ENCODE measurements around the gene GOLGA8T.
"Not testable (repeated sequence)": the region's sequence is repeated elsewhere in the genome, so short reads cannot be mapped to it uniquely, and the experiment has no call there.

GOLGA8T gene
- total RNA-seq = 0 to 0.30 (median 0) reads per million in 9 experiments

GRCh38 chr15:30134751-30135150, at the start of gene GOLGA8T:
Gene GOLGA8T, plus strand, starts transcription at chr15:30135051. Its CDS starts 98 bp downstream, at chr15:30135149.
- not testable (repeated sequence) for H3K36me3 Mint-ChIP-seq (ENCODE audit: insufficient read depth); H3K9me3 Mint-ChIP-seq; H3K4me3 Mint-ChIP-seq

GRCh38 chr15:30097827-30098226, 37.0 kb upstream of the GOLGA8T start:
- not testable (repeated sequence) for H3K4me1 Mint-ChIP-seq (ENCODE audit: low read depth in 2 of 2)

More at GRCh38 chr15:30134751-30135150, at the start of gene GOLGA8T:
- not testable (repeated sequence) for ATAC-seq (replicated peaks); H3K27me3 Mint-ChIP-seq; H3K27ac Mint-ChIP-seq; DNase-seq; H3K4me1 Mint-ChIP-seq (ENCODE audit: low read depth in 2 of 2)

GRCh38 chr15:30102890-30103289, 32.0 kb upstream of the GOLGA8T start:
- DNase-seq; H3K27me3 Mint-ChIP-seq; H3K27ac Mint-ChIP-seq; H3K4me1 Mint-ChIP-seq (ENCODE audit: low read depth in 2 of 2); H3K4me3 Mint-ChIP-seq; H3K36me3 Mint-ChIP-seq (ENCODE audit: insufficient read depth); ATAC-seq (replicated peaks); H3K9me3 Mint-ChIP-seq: not testable (repeated sequence)

More at GRCh38 chr15:30097827-30098226, 37.0 kb upstream of the GOLGA8T start:
- not testable (repeated sequence) for H3K4me3 Mint-ChIP-seq; H3K36me3 Mint-ChIP-seq (ENCODE audit: insufficient read depth); H3K9me3 Mint-ChIP-seq; H3K27ac Mint-ChIP-seq; H3K27me3 Mint-ChIP-seq; DNase-seq
- ATAC-seq (replicated peaks) = peak; percentile 73

GRCh38 chr15:30103941-30104507, 30.8 kb upstream of the GOLGA8T start:
- not testable (repeated sequence) for DNase-seq; H3K36me3 Mint-ChIP-seq (ENCODE audit: insufficient read depth); H3K27me3 Mint-ChIP-seq; H3K4me3 Mint-ChIP-seq; H3K9me3 Mint-ChIP-seq; H3K27ac Mint-ChIP-seq; H3K4me1 Mint-ChIP-seq (ENCODE audit: low read depth in 2 of 2)
- ATAC-seq (replicated peaks) = peak; percentile 47

- H3K4me1 Mint-ChIP-seq (ENCODE audit: low read depth in 2 of 2); H3K4me3 Mint-ChIP-seq; H3K27ac Mint-ChIP-seq; H3K36me3 Mint-ChIP-seq (ENCODE audit: insufficient read depth); H3K9me3 Mint-ChIP-seq; H3K27me3 Mint-ChIP-seq; DNase-seq; ATAC-seq (replicated peaks): not testable (repeated sequence)
Observed at GRCh38 chr15:30110591-30110990, 24.3 kb upstream of the GOLGA8T start.

GRCh38 chr15:30130066-30130465, 4.8 kb upstream of the GOLGA8T start:
- H3K36me3 Mint-ChIP-seq (ENCODE audit: insufficient read depth); ATAC-seq (replicated peaks); H3K4me1 Mint-ChIP-seq (ENCODE audit: low read depth in 2 of 2); H3K27me3 Mint-ChIP-seq; DNase-seq; H3K9me3 Mint-ChIP-seq; H3K4me3 Mint-ChIP-seq; H3K27ac Mint-ChIP-seq: not testable (repeated sequence)

GRCh38 chr15:30143246-30143645, 8.4 kb downstream of the GOLGA8T start:
- H3K27ac Mint-ChIP-seq = not testable (repeated sequence)

GRCh38 chr15:30149891-30150290, 15.0 kb downstream of the GOLGA8T start:
- not testable (repeated sequence) for H3K36me3 Mint-ChIP-seq (ENCODE audit: insufficient read depth); DNase-seq; H3K4me3 Mint-ChIP-seq; H3K9me3 Mint-ChIP-seq; H3K27me3 Mint-ChIP-seq; H3K4me1 Mint-ChIP-seq (ENCODE audit: low read depth in 2 of 2); H3K27ac Mint-ChIP-seq
- peak; percentile 51 for ATAC-seq (replicated peaks)

More at GRCh38 chr15:30143246-30143645, 8.4 kb downstream of the GOLGA8T start:
- not testable (repeated sequence) for H3K9me3 Mint-ChIP-seq; H3K27me3 Mint-ChIP-seq; DNase-seq; ATAC-seq (replicated peaks); H3K36me3 Mint-ChIP-seq (ENCODE audit: insufficient read depth); H3K4me1 Mint-ChIP-seq (ENCODE audit: low read depth in 2 of 2); H3K4me3 Mint-ChIP-seq

- not testable (repeated sequence) for H3K27ac Mint-ChIP-seq; H3K9me3 Mint-ChIP-seq; H3K27me3 Mint-ChIP-seq; ATAC-seq (replicated peaks); H3K4me3 Mint-ChIP-seq; DNase-seq; H3K36me3 Mint-ChIP-seq (ENCODE audit: insufficient read depth); H3K4me1 Mint-ChIP-seq (ENCODE audit: low read depth in 2 of 2)
Observed at GRCh38 chr15:30162479-30163357, 27.9 kb downstream of the GOLGA8T start.

GRCh38 chr15:30163759-30164158, 28.9 kb downstream of the GOLGA8T start:
- H3K4me3 Mint-ChIP-seq; H3K27ac Mint-ChIP-seq; H3K9me3 Mint-ChIP-seq; ATAC-seq (replicated peaks); H3K4me1 Mint-ChIP-seq (ENCODE audit: low read depth in 2 of 2); H3K27me3 Mint-ChIP-seq; H3K36me3 Mint-ChIP-seq (ENCODE audit: insufficient read depth); DNase-seq: not testable (repeated sequence)

GRCh38 chr15:30164257-30164656, 29.4 kb downstream of the GOLGA8T start:
- not testable (repeated sequence) for H3K4me3 Mint-ChIP-seq; H3K4me1 Mint-ChIP-seq (ENCODE audit: low read depth in 2 of 2); H3K9me3 Mint-ChIP-seq; H3K27ac Mint-ChIP-seq; H3K27me3 Mint-ChIP-seq; H3K36me3 Mint-ChIP-seq (ENCODE audit: insufficient read depth)
- DNase-seq (peak in 1 of 3 experiments; percentile 1), ATAC-seq (replicated peaks) (peak; percentile 94)

GRCh38 chr15:30167403-30167802, 32.6 kb downstream of the GOLGA8T start:
- H3K4me1 Mint-ChIP-seq (ENCODE audit: low read depth in 2 of 2); H3K9me3 Mint-ChIP-seq; DNase-seq; H3K27ac Mint-ChIP-seq; H3K36me3 Mint-ChIP-seq (ENCODE audit: insufficient read depth); H3K27me3 Mint-ChIP-seq; H3K4me3 Mint-ChIP-seq; ATAC-seq (replicated peaks): not testable (repeated sequence)

- not testable (repeated sequence) for H3K36me3 Mint-ChIP-seq (ENCODE audit: insufficient read depth); H3K27me3 Mint-ChIP-seq; H3K4me3 Mint-ChIP-seq; DNase-seq; H3K9me3 Mint-ChIP-seq; H3K27ac Mint-ChIP-seq; ATAC-seq (replicated peaks); H3K4me1 Mint-ChIP-seq (ENCODE audit: low read depth in 2 of 2)
Observed at GRCh38 chr15:30167886-30168285, 33.0 kb downstream of the GOLGA8T start.

GRCh38 chr15:30171452-30171851, 36.6 kb downstream of the GOLGA8T start:
- not testable (repeated sequence) for H3K4me3 Mint-ChIP-seq; H3K4me1 Mint-ChIP-seq (ENCODE audit: low read depth in 2 of 2); H3K9me3 Mint-ChIP-seq; ATAC-seq (replicated peaks); H3K27me3 Mint-ChIP-seq; H3K27ac Mint-ChIP-seq; DNase-seq; H3K36me3 Mint-ChIP-seq (ENCODE audit: insufficient read depth)

All from effector memory CD8-positive, alpha-beta T cell (primary cell).